Neural cell (in vitro differentiated cells): Measurements from ENCODE around the gene HEXD. TPM values are rescaled to one million over a fixed set of nuclear protein-coding genes. Genes with fewer than 3 reads are reported as not detected.

ENCODE experiments used
- H2AFZ ChIP-seq: fragments of 200-600, 300-800 bp; sonication (generic), shearing (Covaris generic); 2 replicates; pipeline ENCODE4 v1.6.0; 2014; ENCODE audit warnings: low read depth, mild to moderate bottlenecking, antibody characterized with exemption, low read length, moderate library complexity
- H3F3A ChIP-seq: fragments of 200-600 bp; shearing (Covaris generic); 2 replicates; pipeline ENCODE4 v1.6.1; 2016; ENCODE audit warnings: mild to moderate bottlenecking, moderate library complexity, mixed read lengths, antibody characterized with exemption, low read length; ENCODE audit not compliant: insufficient read depth, poor library complexity, severe bottlenecking
- H3K27ac ChIP-seq: fragments of 200-600, 300-800 bp; sonication (generic), shearing (Covaris generic); 2 replicates; pipeline ENCODE4 v1.5.1; 2014; ENCODE audit warnings: mild to moderate bottlenecking, low read length, moderate library complexity
- H3K27me3 ChIP-seq: fragments of 300-800, 200-600 bp; sonication (generic), shearing (Covaris generic); 2 replicates; pipeline ENCODE4 v1.6.0; 2014; ENCODE audit warnings: mild to moderate bottlenecking, low read depth, low read length, moderate library complexity; ENCODE audit not compliant: insufficient read depth
- H3K36me3 ChIP-seq: fragments of 300-800, 200-600 bp; sonication (generic), shearing (Covaris generic); 2 replicates; pipeline ENCODE4 v1.5.1; 2014; ENCODE audit warnings: mild to moderate bottlenecking, antibody characterized with exemption, low read length, moderate library complexity; ENCODE audit not compliant: insufficient read depth
- H3K4me2 ChIP-seq: fragments of 300-800, 200-600 bp; sonication (generic), shearing (Covaris generic); 2 replicates; pipeline ENCODE4 v1.6.0; 2014; ENCODE audit warnings: mild to moderate bottlenecking, low read length
- H3K4me3 ChIP-seq: fragments of 300-800, 200-600 bp; sonication (generic), shearing (Covaris generic); 2 replicates; pipeline ENCODE4 v1.5.1; 2014; ENCODE audit warnings: mild to moderate bottlenecking, low read length, moderate library complexity
- H3K79me2 ChIP-seq: fragments of 200-600 bp; shearing (Covaris generic); replicated peaks from 2 replicates; pipeline ENCODE4 v1.6.0; 2014; ENCODE audit warnings: mild to moderate bottlenecking, low read length, moderate library complexity; ENCODE audit not compliant: insufficient read depth
- H3K9ac ChIP-seq: fragments of 300-800, 200-600 bp; sonication (generic), shearing (Covaris generic); 2 replicates; pipeline ENCODE4 v1.6.1; 2016; ENCODE audit warnings: mild to moderate bottlenecking, low read length, mixed read lengths
- H3K9me2 ChIP-seq: fragments of 200-600 bp; shearing (Covaris generic); 2 replicates; pipeline ENCODE4 v1.6.1; 2016; ENCODE audit warnings: mild to moderate bottlenecking, low read length, mixed read lengths; ENCODE audit not compliant: insufficient read depth
- H3K9me3 ChIP-seq: fragments of 200-600, 300-800 bp; sonication (generic), shearing (Covaris generic); 2 replicates; pipeline ENCODE4 v1.6.1; 2016; ENCODE audit warnings: mild to moderate bottlenecking, mixed run types, low read length, moderate library complexity, mixed read lengths
- H4K20me1 ChIP-seq: fragments of 200-600 bp; shearing (Covaris generic); 2 replicates; pipeline ENCODE4 v1.6.1; 2016; ENCODE audit warnings: mild to moderate bottlenecking, mixed run types; ENCODE audit not compliant: insufficient read depth
- CTCF ChIP-seq: fragments of 450-650 bp; IDR thresholded peaks from 2 replicates; pipeline ENCODE4 v1.5.1; 2014; ENCODE audit warnings: antibody characterized with exemption, mild to moderate bottlenecking, moderate library complexity; ENCODE audit not compliant: poor library complexity, severe bottlenecking
- EP300 ChIP-seq: fragments of 450-650 bp; conservative IDR thresholded peaks from 2 replicates; pipeline ENCODE4 v1.6.1; 2014; ENCODE audit warnings: antibody characterized with exemption, mild to moderate bottlenecking, moderate library complexity; ENCODE audit not compliant: poor library complexity, severe bottlenecking
- EZH2 ChIP-seq: fragments of 200-600, 300-800 bp; shearing (Covaris generic), sonication (generic); IDR thresholded peaks from 2 replicates; pipeline ENCODE4 v1.6.1; 2014; ENCODE audit warnings: antibody characterized with exemption, low read length, borderline replicate concordance, mild to moderate bottlenecking; ENCODE audit not compliant: insufficient read depth, poor library complexity, severe bottlenecking
- MXI1 ChIP-seq: fragments of 450-650 bp; conservative IDR thresholded peaks from 2 replicates; pipeline ENCODE4 v1.6.1; 2014; ENCODE audit warnings: antibody characterized with exemption, mild to moderate bottlenecking; ENCODE audit not compliant: poor library complexity, severe bottlenecking
- POLR2AphosphoS5 ChIP-seq: IDR thresholded peaks from 2 replicates; pipeline ENCODE4 v1.6.1; 2012
- RAD21 ChIP-seq: fragments of 450-650 bp; conservative IDR thresholded peaks from 2 replicates; pipeline ENCODE4 v1.6.1; 2014; ENCODE audit warnings: antibody characterized with exemption, mild to moderate bottlenecking, moderate library complexity
- REST ChIP-seq: IDR thresholded peaks from 2 replicates; pipeline ENCODE4 v1.6.1; 2012; ENCODE audit warnings: borderline replicate concordance
- SMC3 ChIP-seq: fragments of 450-650 bp; conservative IDR thresholded peaks from 2 replicates; pipeline ENCODE4 v1.6.1; 2014; ENCODE audit warnings: antibody characterized with exemption, mild to moderate bottlenecking, moderate library complexity; ENCODE audit not compliant: poor library complexity
- TAF1 ChIP-seq: IDR thresholded peaks from 2 replicates; pipeline ENCODE4 v1.6.1; 2012; ENCODE audit warnings: low read depth
- polyA plus RNA-seq: library from polyadenylated mRNA; depleted of rRNA; stranded (reverse); fragments of >200 nt; gene quantifications from 2 replicates; pipeline ENCODE4 v1.2.3, GENCODE V29; 2014

Gene HEXD
- polyA plus RNA-seq, 1 donor from 2014 or later = 72.8 TPM

GRCh38 chr17:82475458-82475857 is 57.3 kb downstream of the HEXD start:
- no peaks in the 10 kb centered on the region for H3K36me3 ChIP-seq
- TF ChIP-seq POLR2AphosphoS5 (no peak), CTCF (no peak), TAF1 (no peak), REST (no peak), SMC3 (no peak), EP300 (no peak), EZH2 (no peak), MXI1 (no peak), RAD21 (no peak)

GRCh38 chr17:82477934-82478333 is 59.8 kb downstream of the HEXD start:
- Histone ChIP-seq H3K36me3 (no peaks in the 10 kb centered on the region), H3K9me2 (no peaks in the 10 kb centered on the region), H3K27ac (no peak overlapping the region), H2AFZ (no peak overlapping the region), H3K27me3 (no peaks in the 10 kb centered on the region), H3F3A (no peaks in the 10 kb centered on the region), H3K79me2 (no peaks in the 10 kb centered on the region), H4K20me1 (no peaks in the 10 kb centered on the region), H3K9ac (no peak overlapping the region), H3K4me2 (no peak overlapping the region), H3K9me3 (no peaks in the 10 kb centered on the region), H3K4me3 (no peak overlapping the region)
- TF ChIP-seq POLR2AphosphoS5 (no peak), EP300 (no peak), REST (no peak), MXI1 (no peak), SMC3 (no peak), TAF1 (no peak), RAD21 (no peak), EZH2 (no peak), CTCF (no peak)

More at GRCh38 chr17:82475458-82475857, 57.3 kb downstream of the HEXD start:
- Histone ChIP-seq H3K79me2 (no peaks in the 10 kb centered on the region), H3K9me2 (no peaks in the 10 kb centered on the region), H3K9me3 (no peaks in the 10 kb centered on the region), H3K9ac (no peak overlapping the region), H3K27ac (no peak overlapping the region), H2AFZ (no peak overlapping the region), H3K27me3 (no peaks in the 10 kb centered on the region), H3F3A (no peaks in the 10 kb centered on the region), H3K4me3 (no peak overlapping the region), H4K20me1 (no peaks in the 10 kb centered on the region), H3K4me2 (no peak overlapping the region)
